GM23338 (cell line): ENCODE results near the gene ADAMTS18. TPM values are rescaled to one million over a fixed set of nuclear protein-coding genes. Genes with fewer than 3 reads are reported as not detected.

Source experiments
- ATAC-seq: fragments of 200-7000 bp; cut with Tn5 transposase; 3 replicates; pipeline ENCODE4 v1.9.1; 2020
- DNase-seq: peaks from one replicate; pipeline ENCODE4 v3.0.0-alpha.2; 2015; ENCODE audit warnings: low spot score
- H2AFZ ChIP-seq: fragments of 200-600 bp; sonication (generic); 2 replicates; pipeline ENCODE4 v1.8.0; 2016; ENCODE audit warnings: antibody characterized with exemption, mild to moderate bottlenecking, moderate library complexity
- H3F3A ChIP-seq: fragments of 200-600 bp; sonication (generic); replicated peaks from 2 replicates; pipeline ENCODE4 v1.8.0; 2017; ENCODE audit warnings: antibody characterized with exemption, mixed run types, low read depth
- H3K27ac ChIP-seq: fragments of 200-600 bp; sonication (generic); 2 replicates; pipeline ENCODE4 v1.6.1; 2016; ENCODE audit warnings: low read depth
- H3K27me3 ChIP-seq: fragments of 200-600 bp; sonication (generic); 2 replicates; pipeline ENCODE4 v1.8.0; 2016; ENCODE audit warnings: mild to moderate bottlenecking, mixed run types, moderate library complexity; ENCODE audit not compliant: insufficient read depth
- H3K36me3 ChIP-seq: fragments of 200-600 bp; sonication (generic); 2 replicates; pipeline ENCODE4 v1.8.0; 2016; ENCODE audit warnings: mild to moderate bottlenecking; ENCODE audit not compliant: insufficient read depth
- H3K4me1 ChIP-seq: fragments of 200-600 bp; sonication (generic); 2 replicates; pipeline ENCODE4 v1.8.0; 2016; ENCODE audit warnings: mild to moderate bottlenecking, moderate library complexity; ENCODE audit not compliant: insufficient read depth
- H3K4me2 ChIP-seq: fragments of 200-600 bp; sonication (generic); 2 replicates; pipeline ENCODE4 v1.7.1; 2017; ENCODE audit warnings: mixed run types
- H3K4me3 ChIP-seq: fragments of 200-600 bp; sonication (generic); 2 replicates; pipeline ENCODE4 v1.6.1; 2016; ENCODE audit warnings: mixed run types
- H3K79me2 ChIP-seq: fragments of 200-600 bp; sonication (generic); replicated peaks from 2 replicates; pipeline ENCODE4 v1.8.0; 2017; ENCODE audit warnings: mild to moderate bottlenecking; ENCODE audit not compliant: insufficient read depth
- H3K9me2 ChIP-seq: fragments of 200-600 bp; sonication (generic); 2 replicates; pipeline ENCODE4 v1.8.0; 2017; ENCODE audit not compliant: insufficient read depth
- H4K20me1 ChIP-seq: fragments of 200-600 bp; sonication (generic); replicated peaks from 2 replicates; pipeline ENCODE4 v1.8.0; 2017; ENCODE audit warnings: mild to moderate bottlenecking; ENCODE audit not compliant: insufficient read depth
- H3K27ac Mint-ChIP-seq: 2 replicates; pipeline ENCODE4 v1.8.0; 2020; ENCODE audit warnings: inconsistent platforms, mild to moderate bottlenecking, moderate library complexity, mixed read lengths
- H3K27me3 Mint-ChIP-seq: 3 replicates; pipeline ENCODE4 v1.8.0; 2022; ENCODE audit warnings: low read depth, mild to moderate bottlenecking, moderate library complexity, mixed read lengths, inconsistent platforms; ENCODE audit not compliant: insufficient read depth, poor library complexity
- H3K36me3 Mint-ChIP-seq: 3 replicates; pipeline ENCODE4 v1.8.0; 2021; ENCODE audit warnings: low read depth, mild to moderate bottlenecking, inconsistent platforms, moderate library complexity, mixed read lengths
- H3K4me1 Mint-ChIP-seq: 3 replicates; pipeline ENCODE4 v1.8.0; 2020; ENCODE audit warnings: mild to moderate bottlenecking, inconsistent platforms, mixed read lengths
- H3K4me3 Mint-ChIP-seq: 3 replicates; pipeline ENCODE4 v1.8.0; 2021; ENCODE audit warnings: moderate library complexity, mild to moderate bottlenecking, inconsistent platforms, mixed read lengths
- H3K9me3 Mint-ChIP-seq: 3 replicates; pipeline ENCODE4 v1.8.0; 2020; ENCODE audit warnings: moderate library complexity, mild to moderate bottlenecking, inconsistent platforms, mixed read lengths
- CREB1 ChIP-seq: fragments of 250-450 bp; sonication (Bioruptor Pico); IDR thresholded peaks from 2 replicates; pipeline ENCODE4 v1.5.0; 2020; ENCODE audit warnings: low read depth, mild to moderate bottlenecking, moderate library complexity
- EZH2 ChIP-seq: fragments of 200-600 bp; sonication (generic); IDR thresholded peaks from one replicate; pipeline ENCODE4 v1.8.0; 2017; ENCODE audit warnings: antibody characterized with exemption, mild to moderate bottlenecking, low read depth; ENCODE audit not compliant: unreplicated experiment
- EZH2phosphoT487 ChIP-seq: fragments of 200-600 bp; sonication (generic); IDR thresholded peaks from one replicate; pipeline ENCODE4 v1.8.1; 2018; ENCODE audit warnings: antibody characterized with exemption; ENCODE audit not compliant: unreplicated experiment
- JUNB ChIP-seq: IDR thresholded peaks from one replicate; pipeline ENCODE4 v1.6.1; 2016; ENCODE audit warnings: antibody characterized with exemption; ENCODE audit not compliant: unreplicated experiment
- NANOG ChIP-seq: IDR thresholded peaks from 2 replicates; pipeline ENCODE4 v1.6.1; 2016; ENCODE audit warnings: antibody characterized with exemption, borderline replicate concordance
- POLR2AphosphoS5 ChIP-seq: IDR thresholded peaks from 2 replicates; pipeline ENCODE4 v1.6.1; 2016; ENCODE audit warnings: antibody characterized with exemption, low read depth
- STAT1 ChIP-seq: IDR thresholded peaks from one replicate; pipeline ENCODE4 v1.6.1; 2016; ENCODE audit warnings: antibody characterized with exemption; ENCODE audit not compliant: unreplicated experiment
- ZNF114 ChIP-seq: fragments of 250-450 bp; sonication (Bioruptor Pico); IDR thresholded peaks from 2 replicates; pipeline ENCODE4 v1.5.0; 2020; ENCODE audit warnings: mild to moderate bottlenecking, moderate library complexity
- ZNF331 ChIP-seq: fragments of 250-450 bp; sonication (Bioruptor Pico); IDR thresholded peaks from 2 replicates; pipeline ENCODE4 v1.5.0; 2020; ENCODE audit warnings: low read depth, mild to moderate bottlenecking, moderate library complexity
- polyA plus RNA-seq: library from polyadenylated mRNA; unstranded; fragments of >200 nt; fragmentation: Nextera tagmentation; extraction: Ambion mirVana; gene quantifications from 2 replicates; pipeline ENCODE4 v1.2.1, GENCODE V29; 2016
- total RNA-seq: library from RNA; depleted of rRNA; stranded (reverse); fragments of >200 nt; shearing (Covaris generic); gene quantifications from 2 replicates; pipeline ENCODE4 v1.2.3, GENCODE V29; 2014
- TF ChIP-seq, protein P1 (sequence below): IDR thresholded peaks from one replicate; pipeline ENCODE4 v1.6.1; 2018; ENCODE audit warnings: antibody characterized with exemption; ENCODE audit not compliant: unreplicated experiment
- TF ChIP-seq, protein P2 (sequence below): fragments of 250-450 bp; sonication (Bioruptor Pico); IDR thresholded peaks from 2 replicates; pipeline ENCODE4 v1.5.0; 2020; ENCODE audit warnings: mild to moderate bottlenecking, moderate library complexity
- TF ChIP-seq, protein P3 (sequence below): IDR thresholded peaks from 2 replicates; pipeline ENCODE4 v1.6.1; 2016; ENCODE audit warnings: antibody characterized with exemption
- TF ChIP-seq, protein P4 (sequence below), 2 experiments: fragments of 200-600 bp in 1 of 2; sonication (generic) in 1 of 2; conservative IDR thresholded peaks; 2 replicates each; pipeline versions ENCODE4 v1.5.1 to v1.6.1; 2016 to 2017; ENCODE audit warnings: antibody characterized with exemption in 2 of 2, low read depth in 2 of 2, mild to moderate bottlenecking in 2 of 2, moderate library complexity in 1 of 2

The ADAMTS18 gene
- total and polyA plus RNA-seq, 2 experiments from 2014 or later: 0.15 to 0.90 TPM

DNA sequence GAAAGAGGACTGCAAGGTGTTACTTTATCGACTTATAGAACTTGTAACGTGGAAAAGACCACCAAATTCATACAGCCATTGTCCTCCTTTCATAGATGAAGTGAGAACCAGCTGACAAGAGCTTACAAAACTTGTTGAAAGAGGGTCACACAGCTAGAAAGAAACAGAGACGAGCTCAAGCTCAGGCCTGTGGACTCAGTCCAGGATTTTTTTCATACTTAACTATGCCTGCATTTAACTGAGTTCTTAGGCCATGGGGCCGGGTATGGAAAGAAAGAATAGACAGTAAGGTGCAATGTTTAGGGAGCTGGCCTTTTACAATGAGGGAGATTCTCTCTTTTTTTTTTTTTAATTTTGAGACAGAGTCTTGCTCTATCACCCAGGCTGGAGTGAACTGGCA is 106.1 kb downstream of the ADAMTS18 start:
- Histone ChIP-seq H4K20me1 (no peaks in the 10 kb centered on the region), H3K4me3 (no peak overlapping the region), H3K4me1 (no peaks in the 10 kb centered on the region), H3F3A (no peaks in the 10 kb centered on the region), H3K27ac (no peak overlapping the region), H3K79me2 (no peaks in the 10 kb centered on the region), H2AFZ (peak overlapping the region; percentile 63; the same call in 1 of the 2 replicates), H3K36me3 (no peaks in the 10 kb centered on the region), H3K27me3 (no peaks in the 10 kb centered on the region), H3K9me2 (no peaks in the 10 kb centered on the region), H3K4me2 (no peak overlapping the region)
- no peaks in the 10 kb centered on the region for H3K36me3 Mint-ChIP-seq
- no peak overlapping the region for H3K4me3 Mint-ChIP-seq
- TF ChIP-seq STAT1: no peak
- TF ChIP-seq NANOG: no peak
- no peak for TF ChIP-seq JUNB
- TF ChIP-seq POLR2AphosphoS5: no peak
- TF ChIP-seq, protein P1, sequence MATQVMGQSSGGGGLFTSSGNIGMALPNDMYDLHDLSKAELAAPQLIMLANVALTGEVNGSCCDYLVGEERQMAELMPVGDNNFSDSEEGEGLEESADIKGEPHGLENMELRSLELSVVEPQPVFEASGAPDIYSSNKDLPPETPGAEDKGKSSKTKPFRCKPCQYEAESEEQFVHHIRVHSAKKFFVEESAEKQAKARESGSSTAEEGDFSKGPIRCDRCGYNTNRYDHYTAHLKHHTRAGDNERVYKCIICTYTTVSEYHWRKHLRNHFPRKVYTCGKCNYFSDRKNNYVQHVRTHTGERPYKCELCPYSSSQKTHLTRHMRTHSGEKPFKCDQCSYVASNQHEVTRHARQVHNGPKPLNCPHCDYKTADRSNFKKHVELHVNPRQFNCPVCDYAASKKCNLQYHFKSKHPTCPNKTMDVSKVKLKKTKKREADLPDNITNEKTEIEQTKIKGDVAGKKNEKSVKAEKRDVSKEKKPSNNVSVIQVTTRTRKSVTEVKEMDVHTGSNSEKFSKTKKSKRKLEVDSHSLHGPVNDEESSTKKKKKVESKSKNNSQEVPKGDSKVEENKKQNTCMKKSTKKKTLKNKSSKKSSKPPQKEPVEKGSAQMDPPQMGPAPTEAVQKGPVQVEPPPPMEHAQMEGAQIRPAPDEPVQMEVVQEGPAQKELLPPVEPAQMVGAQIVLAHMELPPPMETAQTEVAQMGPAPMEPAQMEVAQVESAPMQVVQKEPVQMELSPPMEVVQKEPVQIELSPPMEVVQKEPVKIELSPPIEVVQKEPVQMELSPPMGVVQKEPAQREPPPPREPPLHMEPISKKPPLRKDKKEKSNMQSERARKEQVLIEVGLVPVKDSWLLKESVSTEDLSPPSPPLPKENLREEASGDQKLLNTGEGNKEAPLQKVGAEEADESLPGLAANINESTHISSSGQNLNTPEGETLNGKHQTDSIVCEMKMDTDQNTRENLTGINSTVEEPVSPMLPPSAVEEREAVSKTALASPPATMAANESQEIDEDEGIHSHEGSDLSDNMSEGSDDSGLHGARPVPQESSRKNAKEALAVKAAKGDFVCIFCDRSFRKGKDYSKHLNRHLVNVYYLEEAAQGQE: no peak
- TF ChIP-seq, protein P2, sequence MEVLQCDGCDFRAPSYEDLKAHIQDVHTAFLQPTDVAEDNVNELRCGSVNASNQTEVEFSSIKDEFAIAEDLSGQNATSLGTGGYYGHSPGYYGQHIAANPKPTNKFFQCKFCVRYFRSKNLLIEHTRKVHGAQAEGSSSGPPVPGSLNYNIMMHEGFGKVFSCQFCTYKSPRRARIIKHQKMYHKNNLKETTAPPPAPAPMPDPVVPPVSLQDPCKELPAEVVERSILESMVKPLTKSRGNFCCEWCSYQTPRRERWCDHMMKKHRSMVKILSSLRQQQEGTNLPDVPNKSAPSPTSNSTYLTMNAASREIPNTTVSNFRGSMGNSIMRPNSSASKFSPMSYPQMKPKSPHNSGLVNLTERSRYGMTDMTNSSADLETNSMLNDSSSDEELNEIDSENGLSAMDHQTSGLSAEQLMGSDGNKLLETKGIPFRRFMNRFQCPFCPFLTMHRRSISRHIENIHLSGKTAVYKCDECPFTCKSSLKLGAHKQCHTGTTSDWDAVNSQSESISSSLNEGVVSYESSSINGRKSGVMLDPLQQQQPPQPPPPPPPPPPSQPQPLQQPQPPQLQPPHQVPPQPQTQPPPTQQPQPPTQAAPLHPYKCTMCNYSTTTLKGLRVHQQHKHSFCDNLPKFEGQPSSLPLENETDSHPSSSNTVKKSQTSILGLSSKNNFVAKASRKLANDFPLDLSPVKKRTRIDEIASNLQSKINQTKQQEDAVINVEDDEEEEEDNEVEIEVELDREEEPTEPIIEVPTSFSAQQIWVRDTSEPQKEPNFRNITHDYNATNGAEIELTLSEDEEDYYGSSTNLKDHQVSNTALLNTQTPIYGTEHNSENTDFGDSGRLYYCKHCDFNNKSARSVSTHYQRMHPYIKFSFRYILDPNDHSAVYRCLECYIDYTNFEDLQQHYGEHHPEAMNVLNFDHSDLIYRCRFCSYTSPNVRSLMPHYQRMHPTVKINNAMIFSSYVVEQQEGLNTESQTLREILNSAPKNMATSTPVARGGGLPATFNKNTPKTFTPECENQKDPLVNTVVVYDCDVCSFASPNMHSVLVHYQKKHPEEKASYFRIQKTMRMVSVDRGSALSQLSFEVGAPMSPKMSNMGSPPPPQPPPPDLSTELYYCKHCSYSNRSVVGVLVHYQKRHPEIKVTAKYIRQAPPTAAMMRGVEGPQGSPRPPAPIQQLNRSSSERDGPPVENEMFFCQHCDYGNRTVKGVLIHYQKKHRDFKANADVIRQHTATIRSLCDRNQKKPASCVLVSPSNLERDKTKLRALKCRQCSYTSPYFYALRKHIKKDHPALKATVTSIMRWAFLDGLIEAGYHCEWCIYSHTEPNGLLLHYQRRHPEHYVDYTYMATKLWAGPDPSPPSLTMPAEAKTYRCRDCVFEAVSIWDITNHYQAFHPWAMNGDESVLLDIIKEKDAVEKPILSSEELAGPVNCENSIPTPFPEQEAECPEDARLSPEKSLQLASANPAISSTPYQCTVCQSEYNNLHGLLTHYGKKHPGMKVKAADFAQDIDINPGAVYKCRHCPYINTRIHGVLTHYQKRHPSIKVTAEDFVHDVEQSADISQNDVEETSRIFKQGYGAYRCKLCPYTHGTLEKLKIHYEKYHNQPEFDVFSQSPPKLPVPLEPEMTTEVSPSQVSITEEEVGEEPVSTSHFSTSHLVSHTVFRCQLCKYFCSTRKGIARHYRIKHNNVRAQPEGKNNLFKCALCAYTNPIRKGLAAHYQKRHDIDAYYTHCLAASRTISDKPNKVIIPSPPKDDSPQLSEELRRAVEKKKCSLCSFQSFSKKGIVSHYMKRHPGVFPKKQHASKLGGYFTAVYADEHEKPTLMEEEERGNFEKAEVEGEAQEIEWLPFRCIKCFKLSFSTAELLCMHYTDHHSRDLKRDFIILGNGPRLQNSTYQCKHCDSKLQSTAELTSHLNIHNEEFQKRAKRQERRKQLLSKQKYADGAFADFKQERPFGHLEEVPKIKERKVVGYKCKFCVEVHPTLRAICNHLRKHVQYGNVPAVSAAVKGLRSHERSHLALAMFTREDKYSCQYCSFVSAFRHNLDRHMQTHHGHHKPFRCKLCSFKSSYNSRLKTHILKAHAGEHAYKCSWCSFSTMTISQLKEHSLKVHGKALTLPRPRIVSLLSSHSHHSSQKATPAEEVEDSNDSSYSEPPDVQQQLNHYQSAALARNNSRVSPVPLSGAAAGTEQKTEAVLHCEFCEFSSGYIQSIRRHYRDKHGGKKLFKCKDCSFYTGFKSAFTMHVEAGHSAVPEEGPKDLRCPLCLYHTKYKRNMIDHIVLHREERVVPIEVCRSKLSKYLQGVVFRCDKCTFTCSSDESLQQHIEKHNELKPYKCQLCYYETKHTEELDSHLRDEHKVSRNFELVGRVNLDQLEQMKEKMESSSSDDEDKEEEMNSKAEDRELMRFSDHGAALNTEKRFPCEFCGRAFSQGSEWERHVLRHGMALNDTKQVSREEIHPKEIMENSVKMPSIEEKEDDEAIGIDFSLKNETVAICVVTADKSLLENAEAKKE (CRISPR knock-in tag): no peak
- no peak for TF ChIP-seq ZNF331
- TF ChIP-seq, protein P3, sequence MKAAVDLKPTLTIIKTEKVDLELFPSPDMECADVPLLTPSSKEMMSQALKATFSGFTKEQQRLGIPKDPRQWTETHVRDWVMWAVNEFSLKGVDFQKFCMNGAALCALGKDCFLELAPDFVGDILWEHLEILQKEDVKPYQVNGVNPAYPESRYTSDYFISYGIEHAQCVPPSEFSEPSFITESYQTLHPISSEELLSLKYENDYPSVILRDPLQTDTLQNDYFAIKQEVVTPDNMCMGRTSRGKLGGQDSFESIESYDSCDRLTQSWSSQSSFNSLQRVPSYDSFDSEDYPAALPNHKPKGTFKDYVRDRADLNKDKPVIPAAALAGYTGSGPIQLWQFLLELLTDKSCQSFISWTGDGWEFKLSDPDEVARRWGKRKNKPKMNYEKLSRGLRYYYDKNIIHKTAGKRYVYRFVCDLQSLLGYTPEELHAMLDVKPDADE: no peak
- TF ChIP-seq, protein P4, sequence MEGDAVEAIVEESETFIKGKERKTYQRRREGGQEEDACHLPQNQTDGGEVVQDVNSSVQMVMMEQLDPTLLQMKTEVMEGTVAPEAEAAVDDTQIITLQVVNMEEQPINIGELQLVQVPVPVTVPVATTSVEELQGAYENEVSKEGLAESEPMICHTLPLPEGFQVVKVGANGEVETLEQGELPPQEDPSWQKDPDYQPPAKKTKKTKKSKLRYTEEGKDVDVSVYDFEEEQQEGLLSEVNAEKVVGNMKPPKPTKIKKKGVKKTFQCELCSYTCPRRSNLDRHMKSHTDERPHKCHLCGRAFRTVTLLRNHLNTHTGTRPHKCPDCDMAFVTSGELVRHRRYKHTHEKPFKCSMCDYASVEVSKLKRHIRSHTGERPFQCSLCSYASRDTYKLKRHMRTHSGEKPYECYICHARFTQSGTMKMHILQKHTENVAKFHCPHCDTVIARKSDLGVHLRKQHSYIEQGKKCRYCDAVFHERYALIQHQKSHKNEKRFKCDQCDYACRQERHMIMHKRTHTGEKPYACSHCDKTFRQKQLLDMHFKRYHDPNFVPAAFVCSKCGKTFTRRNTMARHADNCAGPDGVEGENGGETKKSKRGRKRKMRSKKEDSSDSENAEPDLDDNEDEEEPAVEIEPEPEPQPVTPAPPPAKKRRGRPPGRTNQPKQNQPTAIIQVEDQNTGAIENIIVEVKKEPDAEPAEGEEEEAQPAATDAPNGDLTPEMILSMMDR (conservative IDR thresholded peaks at IDR 0.05; ENCODE audit: low read depth in 2 of 2): no peak
- no peak for TF ChIP-seq EZH2
- TF ChIP-seq EZH2phosphoT487: no peak
- no peak for TF ChIP-seq CREB1 (CRISPR knock-in tag)
- TF ChIP-seq ZNF114 (CRISPR knock-in tag): no peak
- peak overlapping the region; percentile 61; the same call in 1 of the 2 replicates for H3K27ac Mint-ChIP-seq
- ATAC-seq (no peak), DNase-seq (no peak)
- H3K27me3 Mint-ChIP-seq: no peaks in the 10 kb centered on the region
- no peaks in the 10 kb centered on the region for H3K9me3 Mint-ChIP-seq
- H3K4me1 Mint-ChIP-seq: peaks cover 6% of the 10 kb centered on the region
